ENCODE data around the gene TRPV2. TPM values are rescaled to one million over a fixed set of nuclear protein-coding genes. Genes with fewer than 3 reads are reported as not detected.
A peak's percentile ranks its signal among the peaks of the same experiment; 100 is the strongest.

The TRPV2 gene
- total and polyA plus RNA-seq, 8 donors = 0.58 to 24.8 (median 5.9) TPM

GRCh38 chr17:16477255-16477654 lies 61.9 kb downstream of the TRPV2 start:
- no peak overlapping the region for H3K4me3 ChIP-seq
- H3K4me1 ChIP-seq = peaks cover 0 to 10% (median 8%) of the 10 kb centered on the region in 4 donors
- no peak for TF ChIP-seq POLR2A (IDR thresholded peaks at IDR 0.05)
- no peak for TF ChIP-seq EP300 (IDR thresholded peaks at IDR 0.05)
- no peaks in the 10 kb centered on the region for H3K27me3 ChIP-seq
- peak overlapping the region in 4 of 5 donors; percentile 19 to 56 (median 46) for H3K27ac ChIP-seq
- peak in 1 of 2 donors; percentile 67 for DNase-seq
- 58 to 78% (median 68%) methylated on average over 5 of the region's 5 CpGs for WGBS, 5 donors
- no peaks in the 10 kb centered on the region for H3K36me3 ChIP-seq
- intact Hi-C loops (cut with DNase I; ENCODE audit: low total_unique reads) = no loop called here
- H3K9me3 ChIP-seq = no peaks in the 10 kb centered on the region

GRCh38 chr17:16477666-16478065 lies 62.3 kb downstream of the TRPV2 start:
- 84 to 89% (median 88%) methylated on average over 6 to 8 of the region's 8 CpGs for WGBS, 5 donors
- TF ChIP-seq EP300 (IDR thresholded peaks at IDR 0.05) (no peak), POLR2AphosphoS5 (IDR thresholded peaks at IDR 0.05) (no peak), POLR2A (IDR thresholded peaks at IDR 0.05) (no peak), CTCF (IDR thresholded peaks at IDR 0.05) (no peak)
- Histone ChIP-seq H3K4me1 (peaks cover 0 to 10% (median 8%) of the 10 kb centered on the region in 4 donors), H3K36me3 (no peaks in the 10 kb centered on the region), H3K27ac (peak overlapping the region in 4 of 5 donors; percentile 19 to 56 (median 46)), H3K4me3 (no peak overlapping the region), H3K9me3 (no peaks in the 10 kb centered on the region), H3K27me3 (no peaks in the 10 kb centered on the region)
- intact Hi-C loops (cut with DNase I; ENCODE audit: low total_unique reads) = no loop called here
- no peak for DNase-seq

- Histone ChIP-seq H3K4me3 (no peak overlapping the region), H3K27me3 (no peaks in the 10 kb centered on the region), H3K36me3 (no peaks in the 10 kb centered on the region), H3K9me3 (no peaks in the 10 kb centered on the region), H3K27ac (no peak overlapping the region), H3K4me1 (peaks cover 0 to 10% (median 8%) of the 10 kb centered on the region in 4 donors)
- intact Hi-C loops (cut with DNase I; ENCODE audit: low total_unique reads) = no loop called here
- no peak for TF ChIP-seq EP300 (IDR thresholded peaks at IDR 0.05)
- no peak for TF ChIP-seq POLR2AphosphoS5 (IDR thresholded peaks at IDR 0.05)
- 75 to 92% (median 81%) methylated on average over 6 of the region's 6 CpGs for WGBS, 5 donors
- no peak for DNase-seq
Measured at GRCh38 chr17:16478649-16479048, 63.3 kb downstream of the TRPV2 start.

DNA sequence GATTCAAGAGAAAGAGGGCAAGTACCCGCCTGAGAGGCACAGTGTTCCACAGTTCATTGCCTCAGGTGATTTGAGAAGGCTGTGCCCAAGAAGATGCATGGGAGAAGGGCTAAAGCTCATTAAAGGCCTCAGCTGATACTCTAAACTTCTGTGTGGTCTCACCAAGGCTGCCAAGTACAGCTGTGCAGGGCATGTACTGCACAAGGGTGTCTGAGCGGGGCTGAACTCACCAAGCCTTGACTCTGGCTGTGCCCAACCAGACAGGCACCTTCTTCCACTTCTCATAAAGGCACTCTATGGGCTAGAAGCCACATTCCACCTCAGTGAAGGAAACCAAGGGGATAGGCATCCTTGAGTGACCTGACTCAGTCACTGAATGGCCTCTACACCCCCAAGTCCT lies 63.9 kb downstream of the TRPV2 start:
- WGBS, 5 donors = 91 to 100% (median 95%) methylated on average over 2 of the region's 2 CpGs
- Histone ChIP-seq H3K4me1 (peaks cover 0 to 10% (median 8%) of the 10 kb centered on the region in 4 donors), H3K4me3 (no peak overlapping the region), H3K9me3 (no peaks in the 10 kb centered on the region), H3K27ac (peak overlapping the region in 1 of 5 donors; percentile 3), H3K27me3 (no peaks in the 10 kb centered on the region), H3K36me3 (no peaks in the 10 kb centered on the region)
- DNase-seq = no peak
- intact Hi-C loops (cut with DNase I; ENCODE audit: low total_unique reads) = no loop called here
- no peak for TF ChIP-seq POLR2AphosphoS5 (IDR thresholded peaks at IDR 0.05)
- no peak for TF ChIP-seq POLR2A (IDR thresholded peaks at IDR 0.05)

DNA sequence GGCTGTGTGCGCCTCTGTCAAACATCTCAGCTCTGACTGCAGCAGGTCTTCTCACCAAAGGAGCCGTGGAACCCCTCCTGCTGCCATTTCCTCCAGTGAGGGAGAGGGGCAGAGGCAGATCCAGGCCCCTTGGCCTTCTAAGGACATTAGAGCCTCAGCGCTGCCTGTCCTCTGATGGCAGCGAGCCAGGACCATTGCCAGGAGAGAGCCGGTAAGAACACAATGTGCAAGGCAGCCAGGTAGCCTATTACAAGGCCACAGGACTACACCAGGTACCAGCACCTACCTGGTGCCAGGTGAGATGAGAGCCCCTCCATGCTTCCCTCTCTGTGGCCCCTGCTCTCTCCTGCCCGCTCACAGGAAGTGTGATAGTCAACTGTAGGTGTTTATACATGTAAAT lies 65.6 kb downstream of the TRPV2 start:
- DNase-seq = peak in 1 of 2 donors; percentile 52
- Histone ChIP-seq H3K4me3 (no peak overlapping the region), H3K27ac (no peak overlapping the region), H3K27me3 (no peaks in the 10 kb centered on the region), H3K36me3 (no peaks in the 10 kb centered on the region), H3K4me1 (peaks cover 5 to 19% (median 15%) of the 10 kb centered on the region in 4 donors), H3K9me3 (no peaks in the 10 kb centered on the region)
- TF ChIP-seq EP300 (IDR thresholded peaks at IDR 0.05) (no peak), POLR2A (IDR thresholded peaks at IDR 0.05) (no peak), CTCF (IDR thresholded peaks at IDR 0.05) (no peak), POLR2AphosphoS5 (IDR thresholded peaks at IDR 0.05) (no peak)
- intact Hi-C loops (cut with DNase I; ENCODE audit: low total_unique reads) = no loop called here
- 55 to 100% (median 74%) methylated on average over 4 to 6 of the region's 6 CpGs for WGBS, 5 donors

- intact Hi-C loops (cut with DNase I; ENCODE audit: low total_unique reads) = no loop called here
- Histone ChIP-seq H3K36me3 (no peaks in the 10 kb centered on the region), H3K9me3 (no peaks in the 10 kb centered on the region), H3K4me1 (peaks cover 16 to 30% (median 26%) of the 10 kb centered on the region in 4 donors), H3K27ac (no peak overlapping the region), H3K4me3 (no peak overlapping the region), H3K27me3 (no peaks in the 10 kb centered on the region)
- 88 to 97% (median 96%) methylated on average over 8 of the region's 8 CpGs for WGBS, 5 donors
- TF ChIP-seq EP300 (IDR thresholded peaks at IDR 0.05) (no peak), POLR2A (IDR thresholded peaks at IDR 0.05) (no peak), CTCF (IDR thresholded peaks at IDR 0.05) (no peak), POLR2AphosphoS5 (IDR thresholded peaks at IDR 0.05) (no peak)
- no peak for DNase-seq
Measured at GRCh38 chr17:16482253-16482652, 66.9 kb downstream of the TRPV2 start.
